H1 (cell line): ENCODE measurements around the gene GSTM3.
"Not testable (repeated sequence)": the region's sequence is repeated elsewhere in the genome, so short reads cannot be mapped to it uniquely, and the experiment has no call there.

ENCODE experiments used
- EZH2 ChIP-seq: fragments of 200-600 bp; sonication (generic); IDR thresholded peaks from 2 replicates; pipeline ENCODE4 v1.7.1; 2012; ENCODE audit warnings: low read depth, mild to moderate bottlenecking, moderate library complexity, low read length, inconsistent platforms; ENCODE audit not compliant: severe bottlenecking
- NRF1 ChIP-seq: IDR thresholded peaks from 2 replicates; pipeline ENCODE4 v1.6.1; 2011; ENCODE audit warnings: mild to moderate bottlenecking, low read depth, low read length, improper control_type of control experiment
- POLR2AphosphoS5 ChIP-seq: IDR thresholded peaks from 2 replicates; pipeline ENCODE4 v1.6.1; 2011; ENCODE audit warnings: low read depth, low read length
- RAD21 ChIP-seq, 2 experiments: IDR thresholded peaks in 1 of 2; conservative IDR thresholded peaks in 1 of 2; 2 replicates each; pipeline ENCODE4 v1.6.1; 2011; ENCODE audit warnings: low read depth in 2 of 2, low read length in 2 of 2, improper control_type of control experiment in 1 of 2, inconsistent platforms in 1 of 2, mild to moderate bottlenecking in 1 of 2, moderate library complexity in 1 of 2

DNA sequence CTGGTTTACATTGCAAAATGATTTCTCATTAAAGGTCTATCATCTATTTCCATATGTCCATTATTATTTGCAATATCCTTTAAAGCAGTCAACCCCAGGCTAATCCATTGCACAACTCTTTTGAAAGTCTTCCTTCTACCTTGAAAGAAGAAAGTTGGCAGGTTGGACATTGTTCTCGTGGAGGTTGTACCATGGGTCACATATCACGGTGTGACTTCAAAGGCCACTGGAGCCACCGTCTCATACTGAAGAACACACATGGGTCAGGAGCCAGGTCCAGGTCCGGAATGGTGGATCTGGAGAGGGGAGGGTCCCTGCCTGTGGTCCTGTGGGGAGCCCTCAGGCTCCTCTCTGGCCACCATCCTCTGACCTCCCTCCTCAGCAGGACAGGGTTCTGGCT, 54.9 kb downstream of the GSTM3 start:
- TF ChIP-seq NRF1; POLR2AphosphoS5; RAD21 (IDR thresholded peaks at IDR 0.05 in 1 of 2, conservative IDR thresholded peaks at IDR 0.05 in 1 of 2; ENCODE audit: low read depth in 2 of 2, low read length in 2 of 2); EZH2: not testable (repeated sequence)
